ENCODE data around the gene IQCK.

DNA sequence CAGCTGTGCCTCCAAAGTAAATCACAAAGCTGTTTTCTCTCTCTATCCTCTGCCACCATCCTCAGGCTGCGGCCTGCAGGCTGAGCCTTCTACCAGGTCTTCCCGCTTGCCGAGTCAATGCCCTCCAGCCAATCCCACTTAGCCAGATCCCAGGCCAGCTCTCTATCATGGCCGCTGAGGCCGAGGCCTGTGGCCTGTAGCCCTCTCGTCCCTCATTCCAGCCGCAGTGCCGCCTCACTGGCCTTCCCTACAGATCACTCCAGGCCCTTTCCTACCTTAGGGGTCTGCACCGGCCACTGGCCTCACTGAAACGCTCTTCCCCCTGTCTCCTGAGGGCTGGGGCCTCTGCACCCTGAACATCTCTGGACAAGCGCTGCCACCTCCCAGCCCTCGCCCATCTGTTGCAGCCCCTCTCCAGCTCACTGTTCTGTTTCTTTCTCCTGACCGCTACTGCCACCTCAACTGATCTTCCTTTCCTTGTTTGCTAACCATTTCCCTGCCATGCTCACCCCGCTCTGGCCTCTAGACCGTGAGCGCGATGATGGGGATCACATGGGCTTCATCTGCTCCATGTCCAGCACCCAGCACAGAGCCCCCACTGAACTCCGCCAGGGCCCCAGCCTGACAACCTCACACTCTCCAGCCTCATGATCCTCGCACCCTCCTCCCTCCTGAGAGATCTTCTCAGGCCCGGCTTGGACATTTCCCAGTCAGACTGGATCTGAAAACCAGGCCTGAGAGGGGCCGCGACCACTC is 8.5 kb upstream of the IQCK start:
- TF ChIP-seq POLR2A (IDR thresholded peaks at IDR 0.05): no peak
- TF ChIP-seq, protein P1, sequence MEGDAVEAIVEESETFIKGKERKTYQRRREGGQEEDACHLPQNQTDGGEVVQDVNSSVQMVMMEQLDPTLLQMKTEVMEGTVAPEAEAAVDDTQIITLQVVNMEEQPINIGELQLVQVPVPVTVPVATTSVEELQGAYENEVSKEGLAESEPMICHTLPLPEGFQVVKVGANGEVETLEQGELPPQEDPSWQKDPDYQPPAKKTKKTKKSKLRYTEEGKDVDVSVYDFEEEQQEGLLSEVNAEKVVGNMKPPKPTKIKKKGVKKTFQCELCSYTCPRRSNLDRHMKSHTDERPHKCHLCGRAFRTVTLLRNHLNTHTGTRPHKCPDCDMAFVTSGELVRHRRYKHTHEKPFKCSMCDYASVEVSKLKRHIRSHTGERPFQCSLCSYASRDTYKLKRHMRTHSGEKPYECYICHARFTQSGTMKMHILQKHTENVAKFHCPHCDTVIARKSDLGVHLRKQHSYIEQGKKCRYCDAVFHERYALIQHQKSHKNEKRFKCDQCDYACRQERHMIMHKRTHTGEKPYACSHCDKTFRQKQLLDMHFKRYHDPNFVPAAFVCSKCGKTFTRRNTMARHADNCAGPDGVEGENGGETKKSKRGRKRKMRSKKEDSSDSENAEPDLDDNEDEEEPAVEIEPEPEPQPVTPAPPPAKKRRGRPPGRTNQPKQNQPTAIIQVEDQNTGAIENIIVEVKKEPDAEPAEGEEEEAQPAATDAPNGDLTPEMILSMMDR (IDR thresholded peaks at IDR 0.05): no peak
